HG03457 (cell line): Measurements from ENCODE around the gene FUT7.

Experiments
- ATAC-seq: cut with Tn5 transposase; IDR thresholded peaks from one replicate; pipeline ENCODE4 v1.9.1; 2021; ENCODE audit warnings: moderate number of reproducible peaks; ENCODE audit not compliant: unreplicated experiment

FUT7 gene

GRCh38 chr9:137031904-137032640 lies at the start of gene FUT7:
FUT7 (minus strand) TSS chr9:137032088; CDS start chr9:137031991, 97 bp downstream.
- ATAC-seq: no peak

- ATAC-seq: no peak
Observed at GRCh38 chr9:137080260-137081122, 48.6 kb upstream of the FUT7 start.

GRCh38 chr9:137079401-137079787 lies 47.5 kb upstream of the FUT7 start:
- ATAC-seq: no peak

GRCh38 chr9:137078701-137079400 lies 47.0 kb upstream of the FUT7 start:
- no peak for ATAC-seq

- no peak for ATAC-seq
Observed at GRCh38 chr9:137077758-137078693, 46.1 kb upstream of the FUT7 start.

- ATAC-seq: no peak
Observed at GRCh38 chr9:137077010-137077747, 45.3 kb upstream of the FUT7 start, which contains the start of gene UAP1L1. UAP1L1 (plus strand) TSS chr9:137077517; CDS start chr9:137077533, 16 bp downstream.

- no peak for ATAC-seq
Observed at GRCh38 chr9:137076636-137077009, 44.7 kb upstream of the FUT7 start.

GRCh38 chr9:137075275-137075775 lies 43.4 kb upstream of the FUT7 start:
- no peak for ATAC-seq

GRCh38 chr9:137074657-137075274 lies 42.9 kb upstream of the FUT7 start:
- no peak for ATAC-seq

GRCh38 chr9:137073992-137074399 lies 42.1 kb upstream of the FUT7 start:
- ATAC-seq: no peak

GRCh38 chr9:137071282-137071681 lies 39.4 kb upstream of the FUT7 start:
- no peak for ATAC-seq

- no peak for ATAC-seq
Observed at GRCh38 chr9:137070906-137071275, 39.0 kb upstream of the FUT7 start.

GRCh38 chr9:137070201-137070905 lies 38.5 kb upstream of the FUT7 start, which contains the start of gene SAPCD2:
SAPCD2 (minus strand) TSS chr9:137070557; CDS start chr9:137070460, 97 bp downstream.
- no peak for ATAC-seq

- no peak for ATAC-seq
Observed at GRCh38 chr9:137069508-137070091, 37.7 kb upstream of the FUT7 start.

GRCh38 chr9:137068539-137069507 lies 36.9 kb upstream of the FUT7 start:
- ATAC-seq: no peak

GRCh38 chr9:137067860-137068538 lies 36.1 kb upstream of the FUT7 start:
- no peak for ATAC-seq
